Stimulated activated CD4-positive, alpha-beta T cell treated with anti-CD3 and anti-CD28 coated beads, Interleukin-15, amount 100 ng/mL, for 24 hours (primary cell): Measurements from ENCODE around the gene RAPGEF4.

Experiments used
- DNase-seq: peaks from one replicate; pipeline ENCODE4 v3.0.0-alpha.2; 2020

The RAPGEF4 gene

GRCh38 chr2:172829229-172829628 lies 93.6 kb downstream of the RAPGEF4 start:
- no peak for DNase-seq

- no peak for DNase-seq
Measured at GRCh38 chr2:172830482-172830881, 94.8 kb downstream of the RAPGEF4 start.

GRCh38 chr2:172833898-172834297 lies 98.3 kb downstream of the RAPGEF4 start:
- DNase-seq, result no peak

- DNase-seq, result no peak
Measured at GRCh38 chr2:172834881-172835280, 99.2 kb downstream of the RAPGEF4 start.

GRCh38 chr2:172836347-172836821 lies 100.7 kb downstream of the RAPGEF4 start:
- no peak for DNase-seq

- no peak for DNase-seq
Measured at GRCh38 chr2:172836827-172837226, 101.2 kb downstream of the RAPGEF4 start.

- no peak for DNase-seq
Measured at GRCh38 chr2:172839446-172839845, 103.8 kb downstream of the RAPGEF4 start.

GRCh38 chr2:172842511-172843265 lies 107.0 kb downstream of the RAPGEF4 start:
- DNase-seq, result no peak

GRCh38 chr2:172843266-172843582 lies 107.6 kb downstream of the RAPGEF4 start:
- DNase-seq, result no peak

- DNase-seq, result no peak
Measured at GRCh38 chr2:172843902-172844715, 108.5 kb downstream of the RAPGEF4 start.

GRCh38 chr2:172845028-172845630 lies 109.5 kb downstream of the RAPGEF4 start:
- no peak for DNase-seq

- no peak for DNase-seq
Measured at GRCh38 chr2:172846551-172846950, 110.9 kb downstream of the RAPGEF4 start.

GRCh38 chr2:172847188-172847587 lies 111.5 kb downstream of the RAPGEF4 start:
- DNase-seq, result no peak

GRCh38 chr2:172848519-172848918 lies 112.9 kb downstream of the RAPGEF4 start:
- no peak for DNase-seq

GRCh38 chr2:172849519-172850217 lies 114.0 kb downstream of the RAPGEF4 start:
- DNase-seq, result no peak

- DNase-seq, result no peak
Measured at GRCh38 chr2:172855588-172855987, 119.9 kb downstream of the RAPGEF4 start.

- no peak for DNase-seq
Measured at GRCh38 chr2:172856606-172857005, 121.0 kb downstream of the RAPGEF4 start.

GRCh38 chr2:172858473-172858745 lies 122.8 kb downstream of the RAPGEF4 start:
- DNase-seq, result no peak

- no peak for DNase-seq
Measured at GRCh38 chr2:172859581-172860335, 124.1 kb downstream of the RAPGEF4 start.

- DNase-seq, result no peak
Measured at GRCh38 chr2:172860336-172860707, 124.7 kb downstream of the RAPGEF4 start.

GRCh38 chr2:172861098-172861497 lies 125.5 kb downstream of the RAPGEF4 start:
- DNase-seq, result no peak

- no peak for DNase-seq
Measured at GRCh38 chr2:172861656-172862476, 126.2 kb downstream of the RAPGEF4 start.
